HG03175 (cell line): ENCODE measurements around the gene RPL36AL.
A peak's percentile ranks its signal among the peaks of the same experiment; 100 is the strongest.
"Not testable (repeated sequence)": the region's sequence is repeated elsewhere in the genome, so short reads cannot be mapped to it uniquely, and the experiment has no call there.

ENCODE experiments used
- ATAC-seq: cut with Tn5 transposase; IDR thresholded peaks from one replicate; pipeline ENCODE4 v1.9.1; 2021; ENCODE audit warnings: mild to moderate bottlenecking, moderate library complexity; ENCODE audit not compliant: unreplicated experiment

The RPL36AL gene

DNA sequence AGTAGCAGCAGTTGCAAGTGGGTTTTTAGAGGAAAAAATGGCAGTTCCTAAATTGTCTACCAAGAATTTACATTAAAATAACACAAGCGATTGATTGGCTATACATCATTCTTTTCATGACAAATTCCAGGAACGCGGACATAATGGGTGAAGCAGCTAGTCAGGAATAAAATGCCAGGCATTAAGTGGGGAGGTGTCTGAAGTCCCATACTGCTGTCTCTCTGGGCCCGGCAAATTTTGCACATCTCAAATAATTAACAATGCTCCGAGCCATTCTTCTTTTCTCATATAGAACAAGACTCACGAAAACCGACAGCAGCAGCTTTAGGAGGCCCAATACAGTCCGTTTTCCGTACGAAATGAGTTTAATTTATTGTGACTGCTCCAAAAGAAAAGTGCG, 696 bp downstream of the RPL36AL start:
- ATAC-seq = no peak

- ATAC-seq = not testable (repeated sequence)
Measured at GRCh38 chr14:49619273-49619672, 1.2 kb downstream of the RPL36AL start.

DNA sequence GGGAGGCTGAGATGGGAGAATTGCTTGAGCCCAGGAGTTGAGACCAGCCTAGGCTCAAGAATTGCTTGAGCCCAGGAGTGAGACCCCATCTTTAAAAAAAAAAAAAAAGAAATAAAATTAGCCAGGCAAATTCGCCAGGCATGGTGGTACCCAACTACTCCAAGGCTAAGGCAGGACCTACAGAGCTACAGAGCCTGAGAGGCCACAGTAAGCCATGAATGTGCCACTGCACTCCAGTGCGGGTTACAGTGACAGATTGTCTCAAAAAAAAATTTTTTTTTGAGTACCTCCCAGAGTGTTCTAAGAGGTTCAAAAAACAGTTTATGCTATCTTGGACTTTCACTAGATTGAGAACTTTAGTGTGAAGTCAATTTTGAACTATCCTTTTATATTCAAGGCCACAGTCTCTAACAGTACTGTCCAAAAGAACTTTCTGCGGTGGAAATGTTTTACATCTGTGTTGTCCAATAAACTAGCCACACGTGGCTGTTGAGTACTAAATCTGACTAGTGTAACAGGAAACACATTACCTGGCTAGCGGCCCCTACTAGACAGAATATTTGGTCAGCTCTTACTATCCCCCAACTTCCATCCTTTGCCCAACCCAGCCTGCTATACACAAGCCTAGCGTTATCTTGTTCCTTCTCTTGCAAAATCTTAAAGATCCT, 2.4 kb downstream of the RPL36AL start:
- ATAC-seq = no peak

DNA sequence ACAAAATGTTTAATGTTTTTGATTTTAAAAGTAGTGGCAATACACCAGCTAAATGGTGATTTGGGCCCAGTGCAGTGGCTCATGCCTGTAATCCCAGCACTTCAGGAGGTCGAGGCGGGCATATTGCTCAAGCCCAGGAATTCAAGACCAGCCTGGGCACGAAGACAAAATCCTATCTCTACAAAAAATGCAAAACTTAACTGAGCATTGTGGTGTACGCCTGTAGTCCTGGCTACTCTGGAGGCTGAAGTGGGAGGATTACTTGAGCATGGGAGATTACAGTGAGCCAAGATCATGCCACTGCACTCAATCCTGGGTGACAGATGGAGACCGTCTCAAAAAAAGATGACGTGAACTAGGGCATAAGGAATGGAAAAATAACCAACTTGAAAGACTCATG, 4.7 kb downstream of the RPL36AL start:
- no peak for ATAC-seq

DNA sequence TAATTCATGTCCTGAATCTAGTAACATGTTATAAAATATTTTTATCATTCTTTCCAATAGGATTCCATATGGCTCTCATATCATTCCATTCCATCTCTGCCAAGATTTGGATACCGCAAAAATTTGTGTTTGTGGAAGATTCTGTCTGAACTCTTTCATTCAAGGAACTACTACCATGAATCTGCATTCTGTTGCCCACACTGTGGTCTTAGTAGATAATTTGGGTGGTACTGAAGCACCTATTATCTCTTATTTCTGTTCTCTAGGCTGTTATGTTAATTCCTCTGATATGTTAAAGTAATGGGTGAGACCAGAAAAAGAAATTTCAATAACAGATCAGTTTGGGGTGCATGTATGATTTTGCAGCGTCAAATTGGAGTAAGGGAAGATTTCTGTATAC, 6.2 kb downstream of the RPL36AL start:
- ATAC-seq = no peak

DNA sequence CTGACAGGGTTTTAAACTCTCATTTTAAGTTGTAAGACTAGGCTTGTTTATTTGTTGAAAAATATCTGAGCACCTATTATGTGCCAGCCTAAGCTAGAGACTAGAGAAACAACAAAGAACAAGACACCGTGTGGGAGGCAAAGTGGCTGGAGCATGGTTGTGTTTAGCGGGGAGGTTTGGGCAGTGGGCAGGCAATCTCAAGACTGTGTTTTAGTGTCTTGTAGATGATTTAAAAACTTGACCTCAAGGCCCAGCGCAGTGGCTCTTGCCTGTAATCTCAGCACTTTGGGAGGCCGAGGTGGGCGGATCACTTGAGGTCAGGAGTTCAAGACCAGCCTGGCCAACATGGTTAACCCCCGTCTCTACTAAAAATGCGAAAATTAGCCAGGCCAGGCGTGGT, 7.8 kb downstream of the RPL36AL start:
- ATAC-seq = no peak

DNA sequence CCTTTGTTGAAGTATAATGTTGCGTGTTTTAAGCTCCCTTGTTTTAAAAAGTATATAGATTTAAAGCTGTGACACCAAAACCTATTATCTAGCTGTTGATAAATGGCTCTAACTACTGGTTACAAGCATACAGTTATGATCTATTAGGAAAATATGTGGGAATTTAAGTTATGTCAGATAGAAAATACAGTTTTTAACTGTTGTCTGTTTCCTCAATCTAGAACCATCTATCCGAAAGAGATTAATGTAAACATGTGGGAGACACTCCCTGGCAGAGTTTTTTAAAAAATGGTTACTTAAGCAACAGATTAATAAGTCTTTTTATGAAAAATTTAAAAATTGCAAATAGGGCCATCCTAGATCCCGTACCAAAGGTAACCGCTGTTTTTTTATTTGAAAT, 8.2 kb downstream of the RPL36AL start:
- no peak for ATAC-seq

DNA sequence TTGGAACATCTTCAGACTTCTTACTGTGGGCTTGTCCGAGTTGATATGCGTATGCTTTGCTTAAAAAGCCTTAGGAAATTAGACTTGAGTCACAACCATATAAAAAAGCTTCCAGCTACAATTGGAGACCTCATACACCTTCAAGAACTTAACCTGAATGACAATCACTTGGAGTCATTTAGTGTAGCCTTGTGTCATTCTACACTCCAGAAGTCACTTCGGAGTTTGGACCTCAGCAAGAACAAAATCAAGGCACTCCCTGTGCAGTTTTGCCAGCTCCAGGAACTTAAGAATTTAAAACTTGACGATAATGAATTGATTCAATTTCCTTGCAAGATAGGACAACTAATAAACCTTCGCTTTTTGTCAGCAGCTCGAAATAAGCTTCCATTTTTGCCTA, 12.8 kb downstream of the RPL36AL start:
- no peak for ATAC-seq

- ATAC-seq = peak; percentile 58
Measured at GRCh38 chr14:49598485-49599300, 21.7 kb downstream of the RPL36AL start, which contains the start of gene LRR1. TSS of gene LRR1 (plus strand) at chr14:49598940. CDS start at chr14:49599021, 81 bp downstream.

DNA sequence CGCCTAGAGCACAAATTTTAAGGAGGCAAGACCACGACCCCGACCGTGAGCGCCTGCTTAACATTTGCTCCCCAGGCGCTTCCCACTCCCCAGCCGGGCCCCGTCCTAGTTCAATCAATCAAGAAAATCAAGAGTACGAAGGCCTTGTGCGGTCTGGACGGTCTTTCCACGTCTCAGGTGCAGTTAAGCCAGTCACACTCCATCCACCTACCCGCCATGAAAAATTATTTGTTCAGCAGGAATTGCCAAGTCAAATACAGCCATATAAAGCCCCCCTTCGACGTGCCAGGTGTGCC, 22.3 kb downstream of the RPL36AL start:
- ATAC-seq = no peak

- ATAC-seq = no peak
Measured at GRCh38 chr14:49594347-49595091, 25.9 kb downstream of the RPL36AL start.

- no peak for ATAC-seq
Measured at GRCh38 chr14:49593016-49593415, 27.4 kb downstream of the RPL36AL start.

- no peak for ATAC-seq
Measured at GRCh38 chr14:49589387-49589786, 31.0 kb downstream of the RPL36AL start.

DNA sequence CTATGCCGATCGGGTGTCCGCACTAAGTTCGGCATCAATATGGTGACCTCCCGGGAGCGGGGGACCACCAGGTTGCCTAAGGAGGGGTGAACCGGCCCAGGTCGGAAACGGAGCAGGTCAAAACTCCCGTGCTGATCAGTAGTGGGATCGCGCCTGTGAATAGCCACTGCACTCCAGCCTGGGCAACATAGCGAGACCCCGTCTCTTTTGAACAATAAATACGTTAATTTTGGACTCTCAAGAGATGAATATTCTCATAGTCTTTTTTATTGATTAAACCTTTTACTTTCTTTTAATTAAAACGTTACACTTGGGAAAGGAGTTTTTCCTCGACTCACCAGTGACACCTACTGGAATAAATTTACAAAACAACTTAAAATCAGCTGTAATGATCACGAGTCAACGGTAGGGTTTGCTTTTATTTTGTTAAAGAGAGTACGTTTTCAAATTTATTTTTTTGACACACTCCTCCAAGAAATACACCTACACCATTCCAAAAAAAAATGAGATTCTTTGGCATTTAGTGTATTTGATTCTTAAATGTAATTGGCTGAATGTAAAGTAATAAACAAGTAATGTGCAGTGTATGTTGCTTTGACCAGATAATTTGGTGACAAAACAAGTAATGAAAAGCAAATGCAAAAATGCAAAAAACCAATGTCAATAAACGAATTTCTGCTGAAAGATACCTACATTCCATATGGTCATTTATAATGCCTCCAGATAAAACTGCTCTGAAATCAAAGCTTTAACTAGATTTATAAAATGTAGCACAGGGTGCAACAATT, 33.6 kb downstream of the RPL36AL start:
- ATAC-seq = peak; percentile 33

GRCh38 chr14:49585803-49586672, 34.4 kb downstream of the RPL36AL start, which contains the start of gene RPS29:
TSS of gene RPS29 (minus strand) at chr14:49586380. CDS start at chr14:49586346, 34 bp downstream.
- ATAC-seq = peak; percentile 91

DNA sequence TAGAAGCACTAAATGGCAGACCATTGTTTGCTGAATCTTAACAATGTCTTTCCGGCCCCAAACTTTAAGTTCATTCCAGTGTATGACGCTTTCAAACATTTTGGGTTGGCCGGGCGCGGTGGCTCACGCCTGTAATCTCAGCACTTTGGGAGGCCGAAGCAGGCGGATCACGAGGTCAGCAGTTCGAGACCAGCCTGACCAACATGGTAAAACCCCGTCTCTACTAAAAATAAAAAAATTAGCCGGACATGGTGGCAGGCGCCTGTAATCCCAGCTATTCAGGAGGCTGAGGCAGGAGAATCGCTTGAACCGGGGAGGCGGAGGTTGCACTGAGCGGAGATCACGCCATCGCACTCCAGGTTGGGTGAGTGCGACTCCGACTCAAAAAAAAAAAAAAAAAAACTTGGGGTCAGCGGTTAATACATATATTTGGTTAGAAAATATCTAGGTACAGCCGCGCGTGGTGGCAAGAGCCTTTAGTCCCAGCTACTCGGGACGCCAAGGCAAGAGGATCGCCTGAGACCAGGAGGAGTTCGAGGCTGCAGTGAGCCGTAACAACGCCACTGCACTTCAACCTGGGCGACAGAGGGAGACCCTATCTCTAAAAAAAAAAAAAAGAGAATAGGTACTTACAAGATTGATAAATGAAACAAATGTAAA, 35.3 kb downstream of the RPL36AL start:
- ATAC-seq = not testable (repeated sequence)

DNA sequence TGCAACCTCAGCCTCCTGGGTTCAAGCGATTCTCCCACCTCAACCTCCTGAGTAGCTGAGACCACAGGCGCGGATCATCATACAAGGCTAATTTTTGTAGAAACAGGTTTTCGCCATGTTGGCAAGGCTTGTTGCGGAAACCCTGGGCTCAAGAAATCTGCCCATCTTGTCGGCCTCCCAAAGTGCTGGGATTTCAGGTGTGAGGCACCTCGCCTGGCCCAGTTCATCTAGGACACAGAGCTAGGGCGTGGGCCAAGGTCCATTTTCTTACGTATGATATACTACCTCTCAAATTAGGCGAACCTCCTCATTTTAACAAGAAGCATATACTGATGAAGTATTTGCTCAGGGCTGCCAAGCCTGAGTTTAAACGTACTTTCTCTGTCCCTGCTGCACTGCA, 36.4 kb downstream of the RPL36AL start:
- ATAC-seq = no peak

- ATAC-seq = no peak
Measured at GRCh38 chr14:49583629-49584028, 36.8 kb downstream of the RPL36AL start.
